Motor neuron (in vitro differentiated cells): ENCODE data around the gene YARS1. TPM values are rescaled to one million over a fixed set of nuclear protein-coding genes. Genes with fewer than 3 reads are reported as not detected.

ENCODE experiments used
- ATAC-seq, 8 experiments: fragments of 200-7000 bp; cut with Tn5 transposase; replicated peaks in 6 of 8; 2 replicates each; pipeline ENCODE4 v1.8.0; 2021; ENCODE audit warnings: mild to moderate bottlenecking in 8 of 8, moderate library complexity in 8 of 8
- H3K27ac ChIP-seq, 2 donors: fragments of 250-450 bp; sonication (Bioruptor Pico); 2 replicates each; pipeline ENCODE4 v1.9.0; 2021; ENCODE audit warnings: antibody characterized with exemption in 2 of 2, mild to moderate bottlenecking in 2 of 2, moderate library complexity in 1 of 2
- H3K4me1 ChIP-seq, 2 donors: fragments of 250-450 bp; sonication (Bioruptor Pico); replicated peaks in 1 of 2; 2 replicates each; pipeline ENCODE4 v1.6.1; 2021; ENCODE audit warnings: antibody characterized with exemption in 2 of 2, mild to moderate bottlenecking in 2 of 2, moderate library complexity in 1 of 2
- H3K4me3 ChIP-seq, 5 donors: fragments of 250-450 bp; sonication (Bioruptor Pico); 2 replicates each; pipeline ENCODE4 v1.9.0; 2021; ENCODE audit warnings: antibody characterized with exemption in 5 of 5, mild to moderate bottlenecking in 5 of 5, moderate library complexity in 4 of 5
- WGBS, 10 experiments: fragments of 450-650 bp; shearing (Covaris generic); methylation state at CpG; one replicate each; pipeline ENCODE4 v1.0.0; 2022; 5-methylcytosine and 5-hydroxymethylcytosine counted together
- in situ Hi-C, 9 experiments: fragments of 400-800 bp; cut with MboI; loops; one replicate each; pipeline ENCODE4 v1.15.0; 2021; ENCODE audit warnings: low sequenced_read_pairs in 9 of 9, low pct_unique_long_range_greater_than_20kb in 2 of 9; ENCODE audit not compliant: unreplicated experiment in 9 of 9
- total RNA-seq, 8 experiments: library from RNA; unstranded; fragments of 300-600 nt; gene quantifications; 2 replicates each; pipeline versions ENCODE4 v1.2.3 to v1.2.4, GENCODE V29; 2022

YARS1 gene
- total RNA-seq, 8 experiments from 2014 or later = 108 to 311 (median 190) TPM

DNA sequence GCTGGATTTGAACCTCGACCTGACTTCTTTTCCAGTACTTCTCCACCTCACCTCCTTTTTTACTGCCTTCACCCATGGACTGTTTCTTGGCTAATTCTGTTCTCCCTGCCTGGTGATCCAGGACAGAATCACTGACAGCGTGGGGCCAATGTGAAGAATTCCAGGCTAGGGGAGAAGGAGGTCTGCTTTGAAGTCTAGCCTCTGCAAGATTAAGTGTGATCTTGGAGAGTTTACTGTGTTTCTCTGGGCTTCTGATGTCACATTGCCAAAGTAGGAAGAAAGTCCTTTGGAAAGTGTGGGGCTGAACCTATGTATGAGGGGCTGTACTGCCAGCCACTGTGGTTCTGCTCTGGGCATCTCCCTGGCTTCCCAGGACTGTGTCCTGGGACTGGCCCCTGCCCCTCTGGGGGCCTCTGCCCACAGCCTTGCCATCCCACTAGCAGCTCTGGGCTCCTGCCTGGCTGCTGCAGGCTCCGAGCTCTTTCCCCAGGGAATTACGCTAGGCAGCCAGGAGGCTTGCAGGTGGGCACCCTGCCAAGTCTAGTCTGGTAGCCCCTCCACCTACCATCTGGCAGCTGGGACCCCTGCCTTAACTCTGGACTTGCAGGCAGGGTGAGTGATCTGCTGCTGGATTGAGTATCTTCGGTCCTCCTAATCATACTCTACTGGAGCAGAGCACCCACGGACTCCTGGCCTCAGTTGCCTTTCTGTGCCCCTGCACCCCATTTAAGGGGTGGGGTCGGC is 52.2 kb downstream of the YARS1 start:
- Histone ChIP-seq H3K4me1 (peaks cover 29 to 40% of the 10 kb centered on the region in 2 donors), H3K4me3 (peak overlapping the region; percentile 24 to 33 (median 31)), H3K27ac (peak overlapping the region; percentile 9 to 27)
- peak in 4 of 8 experiments; percentile 0 to 21 (median 17) for ATAC-seq
- in situ Hi-C loops = no loop called here
- WGBS, 10 experiments = 60 to 100% (median 93%) methylated on average over 1 to 4 of the region's 7 CpGs; no CpG with 5 or more reads in 3 of the 10 experiments

DNA sequence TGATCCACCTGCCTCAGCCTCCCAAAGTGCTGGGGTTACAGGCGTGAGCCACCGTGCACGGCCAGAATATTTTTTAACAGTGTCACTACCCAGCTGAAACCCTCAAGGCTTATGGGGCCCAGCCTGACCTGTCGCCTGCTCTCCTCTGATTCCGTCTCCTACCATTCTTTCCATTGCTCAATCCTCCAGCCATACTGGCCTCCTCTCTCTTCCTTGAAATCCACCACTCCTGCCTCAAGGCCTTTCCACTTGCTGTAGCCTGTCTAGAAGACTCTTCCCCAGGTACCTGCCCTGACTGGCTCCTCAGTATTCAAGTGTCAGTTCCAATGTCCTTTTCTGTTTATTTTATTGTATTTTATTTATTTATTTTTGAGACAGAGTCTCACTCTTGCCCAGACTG is 53.9 kb downstream of the YARS1 start:
- WGBS, 10 experiments = 80 to 100% (median 93%) methylated on average over 1 to 5 of the region's 5 CpGs
- Histone ChIP-seq H3K4me3 (no peak overlapping the region), H3K27ac (no peak overlapping the region), H3K4me1 (peaks cover 29 to 49% of the 10 kb centered on the region in 2 donors)
- in situ Hi-C loops = no loop called here
- no peak for ATAC-seq

DNA sequence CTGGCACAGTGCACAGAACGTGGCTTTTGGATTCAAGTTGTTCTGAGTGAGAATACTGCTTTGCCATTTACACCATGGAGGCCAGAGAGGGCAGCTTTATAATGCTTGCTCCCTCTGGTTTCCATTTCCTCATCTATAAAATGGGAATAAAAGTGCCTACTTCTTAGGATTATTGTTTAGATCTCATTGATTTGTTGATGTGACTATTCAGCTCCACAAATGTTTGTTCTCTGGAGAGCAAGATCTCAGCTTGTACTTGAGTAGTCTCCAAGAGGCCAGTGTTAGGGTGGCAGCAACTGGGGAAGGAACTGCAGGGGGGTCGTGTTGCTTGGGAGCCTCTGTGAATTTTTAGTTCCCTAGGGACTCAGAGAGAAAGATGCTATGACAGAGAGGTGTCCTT is 55.2 kb downstream of the YARS1 start:
- Histone ChIP-seq H3K27ac (no peak overlapping the region), H3K4me3 (no peak overlapping the region), H3K4me1 (peaks cover 22 to 37% of the 10 kb centered on the region in 2 donors)
- in situ Hi-C loops = no loop called here
- no peak for ATAC-seq
- 0 to 100% (median 65%) methylated on average over 1 to 2 of the region's 2 CpGs; no CpG with 5 or more reads in 6 of the 10 experiments for WGBS, 10 experiments

DNA sequence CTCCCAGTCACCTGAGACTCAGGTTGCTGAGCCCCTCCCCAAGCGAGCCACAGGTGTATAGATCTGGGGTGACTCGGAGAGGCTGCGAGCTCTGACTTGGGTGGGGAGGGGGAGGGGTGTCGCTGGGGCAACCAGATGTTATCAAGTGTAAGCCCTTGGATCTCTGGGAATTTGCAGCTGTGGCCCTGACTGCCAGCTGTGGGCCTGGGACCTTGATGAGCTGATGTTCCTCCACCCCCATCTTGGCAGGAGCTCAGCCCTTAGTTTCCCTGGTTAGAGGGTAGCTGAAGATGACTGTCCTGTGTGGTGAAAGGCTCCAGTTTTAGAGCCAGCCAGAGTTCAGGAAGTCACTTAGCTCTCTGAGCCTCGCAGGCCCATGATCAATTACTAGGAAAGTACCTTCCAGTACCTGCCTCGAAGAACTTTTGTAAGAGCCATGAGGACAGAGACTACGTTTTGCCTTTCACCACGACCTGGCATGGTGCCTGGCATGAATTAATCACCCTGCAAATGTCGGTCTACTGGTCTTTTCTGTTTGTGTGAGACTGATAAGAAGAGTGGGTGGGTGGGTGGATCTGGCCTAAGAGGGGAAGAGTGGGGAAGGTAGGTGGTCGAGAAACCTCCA is 55.8 kb downstream of the YARS1 start:
- in situ Hi-C loops = no loop called here
- Histone ChIP-seq H3K27ac (no peak overlapping the region), H3K4me3 (no peak overlapping the region), H3K4me1 (peaks cover 16 to 31% of the 10 kb centered on the region in 2 donors)
- WGBS, 10 experiments = 13 to 87% (median 71%) methylated on average over 2 to 6 of the region's 10 CpGs; no CpG with 5 or more reads in 4 of the 10 experiments
- peak in 1 of 8 experiments; percentile 46 for ATAC-seq

DNA sequence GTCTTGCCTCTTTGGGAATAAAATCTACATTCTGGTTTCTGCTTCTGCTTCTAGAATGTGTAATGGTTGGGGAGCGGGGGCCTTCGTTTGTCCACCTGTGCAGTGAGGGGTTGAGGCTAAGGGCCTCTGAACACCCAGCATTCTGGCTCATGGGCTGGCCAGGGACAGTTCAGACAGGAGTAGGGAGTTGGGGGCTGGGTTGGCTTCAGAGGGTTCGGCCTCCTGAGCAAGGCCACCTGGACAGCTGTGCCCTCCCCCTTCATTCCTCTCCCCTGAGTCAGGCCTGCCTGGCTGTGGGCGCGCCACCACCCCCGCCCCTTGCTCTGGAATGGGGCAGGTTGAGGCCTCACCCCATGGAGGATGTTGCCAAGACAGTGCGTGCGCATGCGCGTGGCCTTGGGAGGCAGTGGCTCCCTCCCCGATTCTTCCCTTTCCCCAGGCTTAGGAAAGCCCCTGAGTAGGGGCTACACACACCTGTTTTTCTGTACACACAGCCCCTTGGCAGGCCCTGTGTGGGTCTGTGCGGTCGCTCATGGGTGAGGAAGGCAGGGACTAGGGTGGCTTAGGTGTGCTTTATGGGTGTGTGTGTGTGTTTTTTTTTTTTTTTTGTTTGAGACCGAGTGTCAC is 57.0 kb downstream of the YARS1 start:
- Histone ChIP-seq H3K27ac (no peak overlapping the region), H3K4me1 (peaks cover 10 to 26% of the 10 kb centered on the region in 2 donors), H3K4me3 (no peak overlapping the region)
- in situ Hi-C loops = no loop called here
- WGBS, 10 experiments = 62 to 100% (median 82%) methylated on average over 1 to 3 of the region's 14 CpGs; no CpG with 5 or more reads in 4 of the 10 experiments
- peak; percentile 23 to 88 (median 48) for ATAC-seq

DNA sequence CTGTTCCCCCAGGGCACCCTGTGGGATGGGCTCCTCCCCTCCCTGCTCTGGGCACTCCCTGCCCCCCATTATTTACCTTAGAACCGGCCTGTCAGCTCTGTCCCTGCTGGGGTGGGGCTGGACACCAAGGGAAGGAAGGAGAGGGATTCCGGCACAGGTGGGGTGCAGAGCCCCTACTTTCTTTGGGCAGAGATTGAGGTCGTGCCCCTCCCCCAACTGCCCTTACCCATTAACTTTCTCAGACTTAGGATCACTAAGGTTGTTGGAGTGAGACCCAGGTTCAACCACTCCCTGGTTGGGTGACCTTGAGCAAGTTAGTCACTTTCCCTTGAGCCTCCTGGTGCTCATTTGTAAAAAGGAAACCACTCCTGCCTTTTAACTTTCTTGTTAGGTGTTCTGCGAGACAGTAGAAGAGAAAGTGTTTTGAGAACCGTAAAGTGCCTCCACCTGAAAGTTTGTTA is 57.6 kb downstream of the YARS1 start:
- peak in 1 of 8 experiments; percentile 10 for ATAC-seq
- H3K4me1 ChIP-seq = peaks cover 7 to 23% of the 10 kb centered on the region in 2 donors
- WGBS, 10 experiments = 29 to 93% (median 67%) methylated on average over 1 to 3 of the region's 5 CpGs; no CpG with 5 or more reads in 1 of the 10 experiments
- no peak overlapping the region for H3K4me3 ChIP-seq
- in situ Hi-C loops = no loop called here
- H3K27ac ChIP-seq = no peak overlapping the region

DNA sequence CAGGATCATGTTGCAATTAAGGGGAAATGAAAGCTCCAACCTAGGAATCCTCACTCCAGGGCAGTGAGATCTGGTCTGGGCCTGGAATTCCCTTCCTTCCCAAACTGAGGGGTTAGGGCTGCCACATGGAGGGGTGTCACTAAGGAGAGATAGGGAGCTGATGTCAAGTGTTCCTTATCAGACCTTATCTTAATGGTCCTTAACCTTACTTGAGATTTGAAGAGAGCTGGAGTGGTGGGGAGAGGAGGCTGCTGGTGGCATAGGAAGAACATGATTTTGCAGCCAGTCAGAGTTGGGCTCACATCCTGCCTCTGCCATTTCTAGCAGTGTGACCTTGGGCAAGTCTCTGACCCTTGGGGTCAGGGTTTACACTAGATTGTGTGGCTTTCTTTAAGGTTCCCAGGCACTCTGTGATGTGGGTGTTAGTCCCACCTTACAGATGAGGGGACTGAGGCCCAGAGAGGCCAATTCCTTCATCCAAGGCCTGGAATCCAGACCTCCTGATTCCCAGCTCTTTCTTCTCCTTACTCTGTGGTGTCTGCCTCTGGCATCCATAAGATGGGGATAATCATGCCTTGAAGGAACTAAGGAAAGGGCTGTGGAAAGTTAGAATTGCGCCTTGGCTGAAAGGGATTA is 58.2 kb downstream of the YARS1 start:
- H3K4me1 ChIP-seq = peaks cover 7 to 23% of the 10 kb centered on the region in 2 donors
- ATAC-seq = no peak
- in situ Hi-C loops = no loop called here
- H3K27ac ChIP-seq = no peak overlapping the region
- H3K4me3 ChIP-seq = no peak overlapping the region
- 90% methylated on average over 1 of the region's 1 CpG; no CpG with 5 or more reads in 8 of the 10 experiments for WGBS, 10 experiments

DNA sequence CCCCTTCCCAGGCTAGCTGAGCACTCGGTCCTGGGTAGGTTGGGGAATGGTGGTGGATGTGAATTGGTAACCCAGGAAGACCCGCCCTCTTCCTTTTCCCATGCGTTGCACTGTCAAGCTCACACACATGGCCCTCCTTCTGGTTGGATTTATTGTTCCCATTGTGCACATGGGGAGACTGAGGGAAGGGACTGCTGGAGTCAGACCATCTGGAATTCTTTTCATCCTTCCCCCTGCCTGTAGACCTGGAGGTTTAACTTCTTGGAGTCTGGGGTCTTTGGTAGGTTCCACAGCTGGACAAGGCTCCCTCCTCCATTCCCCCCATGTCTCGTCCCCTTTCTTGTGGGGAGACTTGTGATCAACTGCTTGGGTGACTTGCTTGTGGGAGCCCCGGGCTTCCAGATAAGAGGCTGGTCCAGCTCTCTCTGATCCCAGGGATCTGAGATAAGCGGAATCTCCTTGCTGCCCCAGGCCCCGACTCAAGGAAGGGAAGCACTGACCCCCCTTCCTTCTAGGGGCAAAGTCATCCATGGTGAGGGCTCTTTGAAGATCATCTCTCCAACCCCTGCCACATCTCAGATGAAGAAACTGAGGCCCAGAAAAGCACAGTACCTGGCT is 58.9 kb downstream of the YARS1 start:
- H3K27ac ChIP-seq = no peak overlapping the region
- H3K4me1 ChIP-seq = peaks cover 7 to 26% of the 10 kb centered on the region in 2 donors
- in situ Hi-C loops = no loop called here

DNA sequence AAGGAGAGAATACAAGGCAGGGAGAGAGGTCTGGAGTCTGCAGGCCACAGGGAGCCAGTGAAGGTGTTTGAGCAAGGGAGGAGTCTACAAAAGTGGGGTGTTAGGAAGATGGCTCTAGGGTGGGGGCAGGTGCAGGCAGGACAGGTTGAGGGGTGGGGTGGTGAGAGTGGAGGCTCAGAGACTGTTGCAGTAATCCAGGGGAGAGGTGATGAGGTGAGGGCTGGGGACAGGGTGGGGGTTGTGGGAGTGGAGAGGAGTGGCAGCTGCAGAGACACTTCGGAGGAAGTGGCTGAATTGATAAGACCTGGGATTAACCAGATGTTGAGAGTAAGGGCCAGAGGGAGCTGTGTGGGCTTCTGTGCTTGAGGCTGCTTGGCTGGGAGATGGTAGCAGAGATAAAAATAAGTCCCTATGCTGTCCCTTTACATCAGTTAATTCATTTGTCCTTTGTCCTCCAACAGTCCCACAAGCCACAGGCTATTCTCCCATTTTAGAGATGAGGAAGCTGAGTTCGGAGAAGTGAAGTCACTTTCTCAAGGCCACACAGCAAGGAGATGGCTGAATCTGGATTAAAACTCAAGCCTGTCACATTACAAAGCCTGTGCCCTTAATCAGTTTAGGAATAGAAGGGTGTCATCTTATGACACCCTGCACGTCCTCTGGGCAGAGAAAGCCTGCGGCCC is 59.8 kb downstream of the YARS1 start:
- H3K27ac ChIP-seq = no peak overlapping the region

More for the DNA sequence above, 58.9 kb downstream of the YARS1 start:
- ATAC-seq = no peak
- WGBS, 10 experiments = 61 to 82% (median 70%) methylated on average over 1 to 5 of the region's 7 CpGs; no CpG with 5 or more reads in 5 of the 10 experiments
- H3K4me3 ChIP-seq = no peak overlapping the region

DNA sequence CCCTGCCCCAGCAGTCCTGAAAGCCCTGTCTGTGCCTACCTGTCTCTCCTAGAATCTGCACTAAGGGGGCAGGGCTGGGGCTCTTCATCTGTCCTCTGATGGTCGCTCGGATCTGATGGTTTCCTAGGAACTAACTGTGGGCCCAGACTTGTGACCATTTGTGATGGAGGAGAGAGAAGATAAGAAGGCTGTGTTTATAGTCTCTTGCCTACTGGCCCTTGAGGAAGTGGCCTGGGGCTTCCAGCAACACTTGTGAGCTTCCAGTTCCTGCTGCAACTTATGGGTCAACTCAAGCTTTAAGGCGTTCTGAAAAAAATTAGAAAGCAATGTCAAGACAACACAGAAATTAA is 61.4 kb downstream of the YARS1 start:
- ATAC-seq = no peak
- Histone ChIP-seq H3K4me1 (peaks cover 7 to 24% of the 10 kb centered on the region in 2 donors), H3K27ac (no peak overlapping the region), H3K4me3 (no peak overlapping the region)
- 80 to 100% (median 87%) methylated on average over 1 to 3 of the region's 3 CpGs; no CpG with 5 or more reads in 4 of the 10 experiments for WGBS, 10 experiments
- in situ Hi-C loops = no loop called here

More for the DNA sequence above, 59.8 kb downstream of the YARS1 start:
- ATAC-seq = no peak
- in situ Hi-C loops = no loop called here
- H3K4me1 ChIP-seq = peaks cover 7 to 28% of the 10 kb centered on the region in 2 donors
- no peak overlapping the region for H3K4me3 ChIP-seq
- 83 to 100% (median 98%) methylated on average over 1 to 3 of the region's 4 CpGs; no CpG with 5 or more reads in 4 of the 10 experiments for WGBS, 10 experiments

DNA sequence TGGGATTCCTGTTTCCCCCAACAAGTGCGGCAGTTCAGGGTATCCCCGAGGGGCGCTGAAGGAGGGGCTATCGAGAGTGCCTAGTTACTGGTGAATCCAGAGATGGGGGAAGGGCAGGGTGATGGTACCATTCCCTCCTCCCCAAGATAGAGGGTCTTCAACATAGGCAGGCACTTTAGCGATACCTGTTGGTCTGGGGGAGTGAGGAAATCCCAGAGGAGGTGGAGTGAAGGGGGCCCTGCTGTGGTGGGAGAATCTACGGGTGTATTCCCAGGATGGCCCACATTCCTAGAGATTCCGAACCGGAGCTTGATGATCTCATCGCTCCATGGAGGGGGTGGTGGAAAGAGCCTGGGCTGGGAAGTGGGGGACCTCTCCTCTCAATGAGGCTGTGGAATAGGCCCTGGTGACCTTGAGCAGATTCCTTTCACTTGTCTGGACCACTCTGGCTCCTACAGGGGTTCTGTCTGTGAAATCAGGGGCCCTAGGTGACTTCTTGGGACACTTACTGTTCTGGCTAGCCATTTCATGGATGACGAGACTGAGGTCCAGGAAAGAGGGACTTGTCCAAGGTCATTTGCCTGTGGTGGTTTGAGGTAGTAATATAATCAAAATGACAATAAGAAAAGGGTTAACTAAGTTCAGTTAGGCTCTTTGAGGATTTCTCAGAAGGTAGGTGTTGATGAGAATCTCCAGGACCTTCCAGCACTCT is 61.9 kb downstream of the YARS1 start:
- H3K27ac ChIP-seq = peak overlapping the region in 1 of 2 donors; percentile 2
- in situ Hi-C loops = no loop called here
- no peak for ATAC-seq
- H3K4me3 ChIP-seq = peak overlapping the region; percentile 60 to 90 (median 65)
- H3K4me1 ChIP-seq = peaks cover 7 to 24% of the 10 kb centered on the region in 2 donors
- WGBS, 10 experiments = 38 to 80% (median 56%) methylated on average over 1 to 9 of the region's 10 CpGs; no CpG with 5 or more reads in 3 of the 10 experiments
